GM10847 (cell line): ENCODE results near the gene SMC3.

Source experiments
- POLR2A ChIP-seq: IDR thresholded peaks from 2 replicates; pipeline ENCODE4 v1.6.1; 2011; ENCODE audit not compliant: insufficient read length; ENCODE audit errors: extremely low read depth

The SMC3 gene

DNA sequence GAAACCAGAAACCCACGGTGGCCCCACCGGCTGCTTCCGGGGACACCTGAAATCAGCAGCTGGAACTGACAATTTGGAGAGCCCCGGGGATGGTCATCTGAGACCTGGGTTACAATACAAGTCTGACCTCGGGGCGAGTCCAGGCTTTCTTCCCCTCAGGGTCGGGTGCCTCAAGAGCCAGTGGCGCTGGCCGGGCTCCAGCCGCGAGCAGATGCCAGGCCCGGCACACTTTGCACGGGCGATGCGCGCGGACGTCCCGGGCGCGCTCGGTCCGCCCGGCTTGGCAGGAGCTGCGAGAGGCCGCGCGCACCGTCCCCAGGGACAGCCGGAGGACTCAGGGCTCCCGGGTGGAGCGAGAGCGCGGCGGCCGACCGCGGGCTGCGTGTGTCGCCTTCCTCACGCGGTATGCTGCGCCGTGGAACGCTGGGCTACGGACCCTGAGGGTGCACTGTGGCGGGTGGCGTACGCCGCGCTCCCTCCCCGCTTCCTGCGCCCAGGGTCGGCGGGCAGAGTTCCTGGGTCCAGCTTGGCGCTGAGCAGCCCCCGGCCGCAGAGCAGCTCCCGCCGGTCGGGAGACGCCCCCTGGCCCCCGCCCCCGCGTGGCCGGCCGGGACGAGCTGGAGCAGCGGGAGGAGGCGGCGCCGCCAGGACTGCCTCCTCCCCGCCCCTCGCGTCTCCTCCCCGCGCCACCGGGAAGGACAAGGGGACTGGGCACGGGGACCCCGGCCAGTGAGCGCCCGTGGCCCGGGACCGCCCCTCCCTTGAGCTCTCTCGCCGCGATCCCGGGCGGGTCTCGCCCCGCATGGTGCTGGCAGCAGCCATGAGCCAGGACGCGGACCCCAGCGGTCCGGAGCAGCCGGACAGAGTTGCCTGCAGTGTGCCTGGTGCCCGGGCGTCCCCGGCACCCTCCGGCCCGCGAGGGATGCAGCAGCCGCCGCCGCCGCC, 76.4 kb downstream of the SMC3 start, which contains the start of gene RBM20:
Gene RBM20, plus strand, starts transcription at position 684 of the 945 bp plus-strand sequence. Its CDS starts 119 bp downstream, at position 803.
- no peak for TF ChIP-seq POLR2A

- TF ChIP-seq POLR2A, result no peak
Measured at GRCh38 chr10:110644598-110645462, 77.3 kb downstream of the SMC3 start.

DNA sequence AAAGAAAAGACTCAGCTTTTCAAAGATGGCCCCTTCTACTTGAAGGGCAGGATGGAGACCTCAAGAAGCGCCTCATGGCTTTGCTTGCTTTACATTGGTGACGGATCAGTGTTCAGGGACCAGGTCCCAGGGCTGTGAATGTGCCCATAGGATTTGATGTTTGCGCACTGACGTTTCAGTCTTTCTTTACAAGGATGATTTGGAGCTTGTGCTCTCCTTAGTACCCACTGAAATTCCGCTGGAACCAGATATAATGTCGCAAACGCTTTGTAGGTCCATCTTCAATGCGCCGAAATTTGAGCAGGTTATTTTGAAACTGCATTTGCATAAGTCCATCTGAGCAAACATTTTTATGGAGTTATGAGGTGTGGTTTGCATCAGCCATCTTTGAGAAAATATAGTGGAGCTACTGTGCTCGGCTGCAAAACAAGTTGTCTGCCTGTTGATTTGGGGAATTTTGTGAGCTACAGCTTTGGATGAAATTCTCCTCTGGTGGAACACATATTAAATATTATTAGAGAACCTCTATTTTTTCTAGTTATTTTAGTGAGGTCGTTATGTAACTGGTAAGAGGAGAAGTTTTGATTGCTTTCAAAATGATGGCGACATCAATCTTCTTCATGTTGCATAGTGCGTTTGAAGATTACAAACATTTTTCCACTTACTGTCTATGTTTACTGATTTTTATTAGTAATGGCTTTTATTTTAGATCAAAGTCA, 79.1 kb downstream of the SMC3 start:
- TF ChIP-seq POLR2A, result no peak

DNA sequence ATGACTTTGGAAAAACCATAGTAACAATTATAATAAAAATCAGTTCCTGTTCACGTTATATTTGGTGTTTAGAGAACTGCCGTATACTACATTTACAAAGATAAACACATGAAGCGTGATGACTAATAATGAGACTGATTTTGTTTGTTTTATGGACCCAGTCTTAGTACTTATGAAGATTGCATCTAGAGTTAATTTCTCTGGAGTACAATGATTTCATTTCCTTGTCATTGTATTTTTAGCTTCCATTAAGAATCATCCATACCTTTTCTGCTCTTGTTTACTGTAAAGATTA, 79.6 kb downstream of the SMC3 start:
- TF ChIP-seq POLR2A, result no peak

GRCh38 chr10:110648692-110649346, 81.3 kb downstream of the SMC3 start:
- TF ChIP-seq POLR2A, result no peak

GRCh38 chr10:110649347-110650264, 82.1 kb downstream of the SMC3 start:
- TF ChIP-seq POLR2A, result no peak

DNA sequence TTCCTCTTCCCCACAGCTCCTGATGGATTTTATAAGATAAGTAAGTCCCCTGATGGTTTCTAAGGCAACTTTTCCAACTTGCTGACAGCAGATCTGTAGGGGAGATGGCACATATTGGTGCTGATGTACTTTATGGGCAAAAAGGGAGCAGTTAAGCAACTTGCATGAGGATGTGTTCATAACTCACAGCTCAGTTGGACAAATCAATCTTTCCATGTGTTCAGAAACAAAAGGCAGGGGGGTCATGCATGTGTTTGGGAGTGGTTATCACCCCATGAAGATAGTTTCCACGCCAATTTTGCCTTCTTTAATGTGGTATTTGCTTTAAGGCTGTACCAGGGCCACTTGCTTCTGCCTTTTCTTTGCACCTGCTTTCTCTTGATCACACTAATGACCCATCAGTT, 82.8 kb downstream of the SMC3 start:
- no peak for TF ChIP-seq POLR2A

DNA sequence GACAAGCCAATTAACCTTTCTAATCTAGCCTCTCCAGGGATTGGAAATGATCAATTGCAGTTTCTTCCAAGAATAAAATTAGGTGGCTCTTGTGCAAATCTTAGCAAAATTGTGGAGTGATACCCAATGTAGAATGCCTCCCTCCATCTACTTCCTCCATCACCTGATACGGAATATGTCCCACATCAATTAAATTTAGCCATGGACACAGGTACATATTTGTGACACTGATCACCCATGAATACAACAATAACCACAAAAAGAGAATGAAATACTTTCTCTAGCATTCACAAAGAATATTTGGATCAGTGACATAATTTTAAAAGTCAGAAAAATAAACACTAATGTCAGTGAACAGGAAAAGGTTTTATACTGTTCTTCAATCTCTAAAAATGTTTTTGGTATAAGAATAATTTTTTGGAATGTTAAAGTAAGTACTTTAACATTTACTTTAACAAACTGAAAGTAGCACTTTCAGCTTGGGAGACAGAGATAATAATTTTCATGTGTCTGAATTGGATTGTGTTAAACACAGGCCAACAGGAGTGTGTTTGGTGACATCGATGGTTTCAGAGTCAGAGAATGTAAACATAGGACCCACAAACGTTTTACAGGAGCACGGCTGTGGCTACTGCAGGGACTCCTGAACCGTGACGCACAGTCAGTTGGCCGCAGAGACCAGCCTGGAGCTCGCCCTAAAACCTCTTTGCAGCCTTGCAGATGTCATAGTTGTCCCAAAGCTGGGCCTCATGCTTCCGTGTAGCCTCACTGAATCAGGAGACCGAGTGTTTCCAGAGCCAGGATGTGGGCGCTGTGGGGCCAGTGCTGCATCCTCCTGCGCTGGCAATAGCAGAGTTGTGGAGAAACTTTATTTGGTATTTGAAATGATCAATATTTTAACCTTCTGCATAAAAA, 83.8 kb downstream of the SMC3 start:
- TF ChIP-seq POLR2A, result no peak

DNA sequence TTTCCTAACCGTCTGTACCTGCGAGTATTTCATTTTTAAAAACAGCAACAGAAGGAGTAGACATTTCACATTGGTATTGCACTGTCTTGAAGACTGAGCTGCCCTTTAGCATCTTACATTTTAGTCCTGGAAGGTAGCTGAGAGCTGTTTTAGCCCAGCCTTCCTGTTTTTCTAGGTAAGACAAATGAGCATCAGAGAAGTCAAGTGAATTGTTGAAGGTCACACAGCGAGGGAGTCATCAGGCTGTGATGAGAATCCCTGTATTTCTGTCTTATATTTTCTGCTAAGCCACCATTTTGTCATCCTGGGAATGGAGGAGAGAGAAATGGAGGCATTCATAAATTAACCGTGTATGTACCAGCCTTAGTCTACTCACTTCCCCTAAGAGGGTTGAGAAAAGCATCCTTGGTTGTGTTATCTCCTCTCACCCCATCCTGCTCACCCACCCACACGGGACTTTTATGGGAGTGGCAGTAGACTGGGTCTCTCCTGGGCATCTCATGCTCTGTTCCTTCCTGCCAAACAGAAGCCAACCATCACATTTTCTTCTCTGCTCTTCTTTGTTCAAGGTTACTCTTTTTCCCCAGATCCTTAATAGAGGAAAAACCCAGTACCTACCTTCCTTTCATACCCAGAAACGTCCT, 85.1 kb downstream of the SMC3 start:
- TF ChIP-seq POLR2A, result no peak
